Bronchus fibroblast of lung (primary cell): ENCODE data around the gene DELE1. TPM values are rescaled to one million over a fixed set of nuclear protein-coding genes. Genes with fewer than 3 reads are reported as not detected.

Experiments
- total RNA-seq: library from RNA; depleted of rRNA; stranded (reverse); fragments of >200 nt; gene quantifications from 2 replicates; pipeline ENCODE4 v1.2.3, GENCODE V29; 2015

The DELE1 gene, protein sequence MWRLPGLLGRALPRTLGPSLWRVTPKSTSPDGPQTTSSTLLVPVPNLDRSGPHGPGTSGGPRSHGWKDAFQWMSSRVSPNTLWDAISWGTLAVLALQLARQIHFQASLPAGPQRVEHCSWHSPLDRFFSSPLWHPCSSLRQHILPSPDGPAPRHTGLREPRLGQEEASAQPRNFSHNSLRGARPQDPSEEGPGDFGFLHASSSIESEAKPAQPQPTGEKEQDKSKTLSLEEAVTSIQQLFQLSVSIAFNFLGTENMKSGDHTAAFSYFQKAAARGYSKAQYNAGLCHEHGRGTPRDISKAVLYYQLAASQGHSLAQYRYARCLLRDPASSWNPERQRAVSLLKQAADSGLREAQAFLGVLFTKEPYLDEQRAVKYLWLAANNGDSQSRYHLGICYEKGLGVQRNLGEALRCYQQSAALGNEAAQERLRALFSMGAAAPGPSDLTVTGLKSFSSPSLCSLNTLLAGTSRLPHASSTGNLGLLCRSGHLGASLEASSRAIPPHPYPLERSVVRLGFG
- total RNA-seq = 44.2 and 48.9 TPM in 2 replicates

GRCh38 chr5:141923448-141924313 lies at the start of gene DELE1:
TSS of gene DELE1 (plus strand) at chr5:141923871. CDS start at chr5:141923942, 71 bp downstream.

GRCh38 chr5:141878186-141878710 lies 45.4 kb upstream of the DELE1 start, which contains the start of gene PCDH1:
TSS of gene PCDH1 (minus strand) at chr5:141878410. CDS start at chr5:141878262, 148 bp downstream.

GRCh38 chr5:141958113-141958512 lies 34.4 kb downstream of the DELE1 start, which contains the start of gene PCDH12:
TSS of gene PCDH12 (minus strand) at chr5:141958202. CDS start at chr5:141957851, 351 bp downstream.

GRCh38 chr5:141968914-141969608 lies 45.4 kb downstream of the DELE1 start, which contains the start of gene RNF14:
TSS of gene RNF14 (plus strand) at chr5:141969105. CDS start at chr5:141973589, 4,484 bp downstream.

Other genes starting within 250 kb of the DELE1 start
- gene ARAP3, start 241.6 kb upstream of the DELE1 start, total RNA-seq = 9.9 and 11.3 TPM in 2 replicates
- gene PCDH1, start 45.5 kb upstream of the DELE1 start, total RNA-seq = 0.15 and 0.17 TPM in 2 replicates
- under 0.01 TPM in 1 of 2 replicates, not detected in the other for gene PCDH12, start 34.3 kb downstream of the DELE1 start, total RNA-seq
- gene RNF14, start 45.2 kb downstream of the DELE1 start, total RNA-seq = 31.4 and 37.7 TPM in 2 replicates
- gene GNPDA1, start 89.2 kb downstream of the DELE1 start, total RNA-seq = 31.2 and 35.0 TPM in 2 replicates
- 48.8 and 58.2 TPM in 2 replicates for gene NDFIP1, start 184.9 kb downstream of the DELE1 start, total RNA-seq